ENCODE results near the gene LGALS3BP. TPM values are rescaled to one million over a fixed set of nuclear protein-coding genes. Genes with fewer than 3 reads are reported as not detected.

The LGALS3BP gene
- total RNA-seq, 1 experiment from 2014 or later, result 389 TPM

DNA sequence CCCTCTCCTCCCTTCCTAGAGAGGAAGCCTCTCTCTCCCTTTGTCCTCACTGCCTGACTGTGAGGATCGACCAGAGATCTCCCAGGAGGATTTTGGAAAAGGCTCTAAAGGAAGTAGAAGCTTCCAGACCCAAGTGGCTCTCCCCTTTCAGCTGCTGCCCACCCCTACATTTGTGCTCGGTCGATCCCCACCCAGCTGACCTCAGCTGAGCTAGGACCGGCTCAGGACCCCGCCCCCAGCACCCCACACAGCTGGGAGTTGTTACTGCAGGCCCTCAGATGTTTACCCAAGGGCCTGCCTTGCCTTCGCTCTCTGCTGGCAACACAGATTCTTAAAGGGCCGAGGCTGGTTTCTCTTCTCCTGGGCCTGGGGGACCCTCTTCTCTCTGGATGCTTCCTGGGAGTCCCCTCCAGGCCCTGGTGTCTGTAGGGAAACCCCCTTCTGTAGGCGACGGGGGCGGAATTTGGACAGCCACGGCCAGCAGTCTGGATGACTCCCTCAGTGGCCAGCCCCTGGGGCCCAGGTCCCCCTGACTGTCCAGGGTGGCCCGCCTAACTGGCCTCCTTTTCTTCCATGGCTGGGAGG is 27.7 kb downstream of the LGALS3BP start:
- H3K4me2 ChIP-seq (ENCODE audit: low read length), result no peak overlapping the region
- intact Hi-C loops (cut with micrococcal nuclease), result no loop called here
- H2AFZ ChIP-seq (ENCODE audit: low read depth, low read length, poor library complexity, severe bottlenecking), result no peak overlapping the region
- no peaks in the 10 kb centered on the region for H3K9me3 ChIP-seq (ENCODE audit: control insufficient read depth in 1 of 2, insufficient read depth in 1 of 2, low read depth in 1 of 2, low read length in 2 of 2)
- H3K36me3 ChIP-seq (ENCODE audit: control insufficient read depth in 1 of 2, insufficient read depth in 2 of 2, low read length in 2 of 2), result no peaks in the 10 kb centered on the region
- no peak for TF ChIP-seq RAD21 (IDR thresholded peaks at IDR 0.05; ENCODE audit: low read depth)
- TF ChIP-seq, protein P1, sequence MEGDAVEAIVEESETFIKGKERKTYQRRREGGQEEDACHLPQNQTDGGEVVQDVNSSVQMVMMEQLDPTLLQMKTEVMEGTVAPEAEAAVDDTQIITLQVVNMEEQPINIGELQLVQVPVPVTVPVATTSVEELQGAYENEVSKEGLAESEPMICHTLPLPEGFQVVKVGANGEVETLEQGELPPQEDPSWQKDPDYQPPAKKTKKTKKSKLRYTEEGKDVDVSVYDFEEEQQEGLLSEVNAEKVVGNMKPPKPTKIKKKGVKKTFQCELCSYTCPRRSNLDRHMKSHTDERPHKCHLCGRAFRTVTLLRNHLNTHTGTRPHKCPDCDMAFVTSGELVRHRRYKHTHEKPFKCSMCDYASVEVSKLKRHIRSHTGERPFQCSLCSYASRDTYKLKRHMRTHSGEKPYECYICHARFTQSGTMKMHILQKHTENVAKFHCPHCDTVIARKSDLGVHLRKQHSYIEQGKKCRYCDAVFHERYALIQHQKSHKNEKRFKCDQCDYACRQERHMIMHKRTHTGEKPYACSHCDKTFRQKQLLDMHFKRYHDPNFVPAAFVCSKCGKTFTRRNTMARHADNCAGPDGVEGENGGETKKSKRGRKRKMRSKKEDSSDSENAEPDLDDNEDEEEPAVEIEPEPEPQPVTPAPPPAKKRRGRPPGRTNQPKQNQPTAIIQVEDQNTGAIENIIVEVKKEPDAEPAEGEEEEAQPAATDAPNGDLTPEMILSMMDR (IDR thresholded peaks at IDR 0.05 in 2 of 3, conservative IDR thresholded peaks at IDR 0.05 in 1 of 3; ENCODE audit: borderline replicate concordance in 1 of 3, insufficient read depth in 1 of 3, low read depth in 2 of 3, low read length in 2 of 3), result no peak
- TF ChIP-seq ZFX (IDR thresholded peaks at IDR 0.05), result no peak
- TF ChIP-seq, protein P2, sequence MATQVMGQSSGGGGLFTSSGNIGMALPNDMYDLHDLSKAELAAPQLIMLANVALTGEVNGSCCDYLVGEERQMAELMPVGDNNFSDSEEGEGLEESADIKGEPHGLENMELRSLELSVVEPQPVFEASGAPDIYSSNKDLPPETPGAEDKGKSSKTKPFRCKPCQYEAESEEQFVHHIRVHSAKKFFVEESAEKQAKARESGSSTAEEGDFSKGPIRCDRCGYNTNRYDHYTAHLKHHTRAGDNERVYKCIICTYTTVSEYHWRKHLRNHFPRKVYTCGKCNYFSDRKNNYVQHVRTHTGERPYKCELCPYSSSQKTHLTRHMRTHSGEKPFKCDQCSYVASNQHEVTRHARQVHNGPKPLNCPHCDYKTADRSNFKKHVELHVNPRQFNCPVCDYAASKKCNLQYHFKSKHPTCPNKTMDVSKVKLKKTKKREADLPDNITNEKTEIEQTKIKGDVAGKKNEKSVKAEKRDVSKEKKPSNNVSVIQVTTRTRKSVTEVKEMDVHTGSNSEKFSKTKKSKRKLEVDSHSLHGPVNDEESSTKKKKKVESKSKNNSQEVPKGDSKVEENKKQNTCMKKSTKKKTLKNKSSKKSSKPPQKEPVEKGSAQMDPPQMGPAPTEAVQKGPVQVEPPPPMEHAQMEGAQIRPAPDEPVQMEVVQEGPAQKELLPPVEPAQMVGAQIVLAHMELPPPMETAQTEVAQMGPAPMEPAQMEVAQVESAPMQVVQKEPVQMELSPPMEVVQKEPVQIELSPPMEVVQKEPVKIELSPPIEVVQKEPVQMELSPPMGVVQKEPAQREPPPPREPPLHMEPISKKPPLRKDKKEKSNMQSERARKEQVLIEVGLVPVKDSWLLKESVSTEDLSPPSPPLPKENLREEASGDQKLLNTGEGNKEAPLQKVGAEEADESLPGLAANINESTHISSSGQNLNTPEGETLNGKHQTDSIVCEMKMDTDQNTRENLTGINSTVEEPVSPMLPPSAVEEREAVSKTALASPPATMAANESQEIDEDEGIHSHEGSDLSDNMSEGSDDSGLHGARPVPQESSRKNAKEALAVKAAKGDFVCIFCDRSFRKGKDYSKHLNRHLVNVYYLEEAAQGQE (IDR thresholded peaks at IDR 0.05; ENCODE audit: low read depth), result no peak
- no peaks in the 10 kb centered on the region for H4K20me1 ChIP-seq (ENCODE audit: insufficient read depth)
- no peak overlapping the region for H3K4me3 ChIP-seq (replicated peaks in 1 of 2; ENCODE audit: low read depth in 1 of 2, low read length in 2 of 2)
- H3K27ac ChIP-seq (ENCODE audit: low read depth, low read length), result no peak overlapping the region
- RAD21 ChIA-PET (ENCODE audit: low non-redundant PET in 1 of 2, low total read pairs in 2 of 2, uncharacterized antibody in 2 of 2, unreplicated experiment in 2 of 2), result no interaction called here
- POLR2A ChIA-PET, result no interaction called here
- BruUV-seq (replicated peaks), result no TSS peak
- peaks cover 14 to 21% of the 10 kb centered on the region in 2 experiments for H3K4me1 ChIP-seq (ENCODE audit: control insufficient read depth in 1 of 2, insufficient read depth in 2 of 2, low read length in 2 of 2)
- DNase-seq (ENCODE audit: low read depth, low spot score) (no peak), ATAC-seq (no peak)
- H3K79me2 ChIP-seq (ENCODE audit: insufficient read depth, low read length), result no peaks in the 10 kb centered on the region
- CTCF ChIA-PET, result interaction anchor here (1.0 kb wide), 1 partner anchor 86 kb away, joined by 3 read pairs; no protein-coding TSS in a partner anchor
- H3K9ac ChIP-seq (ENCODE audit: low read length), result no peak overlapping the region
- no peaks in the 10 kb centered on the region for H3K27me3 ChIP-seq (ENCODE audit: insufficient read depth, low read length)
- H3K9me2 ChIP-seq (ENCODE audit: insufficient read depth), result 0 out of 2 replicates have a peak, but pooled peaks cover 4% of the 10 kb centered on the region
